ENCODE results near the gene ETV5.

Gene ETV5

DNA sequence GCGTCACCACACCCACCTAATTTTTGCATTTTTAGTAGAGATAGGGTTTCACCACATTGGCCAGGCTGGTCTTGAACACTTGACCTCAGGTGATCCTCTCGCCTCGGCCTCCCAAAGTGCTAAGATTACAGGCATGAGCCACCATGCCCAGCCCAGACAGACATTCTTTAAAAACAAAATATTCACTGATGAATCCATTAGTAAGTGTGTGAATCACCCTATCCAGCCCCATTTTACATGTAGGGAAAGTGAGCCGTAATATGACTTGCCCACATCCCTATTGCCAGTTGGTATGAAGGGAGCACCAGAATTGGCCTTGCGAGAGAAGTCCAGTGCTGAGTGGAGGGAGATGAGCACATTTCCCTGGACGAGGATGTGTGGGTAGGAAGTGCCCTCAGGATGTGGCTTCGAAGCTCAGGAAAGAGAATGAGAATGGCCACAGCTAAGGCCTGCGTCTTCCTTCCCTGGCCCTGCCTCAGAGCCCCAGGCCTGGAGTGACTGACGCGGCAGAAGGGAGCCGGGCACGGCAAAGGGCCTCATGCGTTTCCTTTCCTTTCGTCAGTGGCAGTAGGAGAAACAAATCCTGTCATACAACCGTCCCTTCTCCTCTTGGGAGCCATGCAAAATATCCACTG lies 28.3 kb upstream of the ETV5 start:
- DNase-seq (ENCODE audit: low read depth): no peak
- no peak for TF ChIP-seq CTCF (IDR thresholded peaks at IDR 0.05; ENCODE audit: control insufficient read depth, insufficient read depth, low read depth, low read length, missing control alignments)
- H3K4me3 ChIP-seq (ENCODE audit: control insufficient read depth, low read depth, low read length): no peak overlapping the region

DNA sequence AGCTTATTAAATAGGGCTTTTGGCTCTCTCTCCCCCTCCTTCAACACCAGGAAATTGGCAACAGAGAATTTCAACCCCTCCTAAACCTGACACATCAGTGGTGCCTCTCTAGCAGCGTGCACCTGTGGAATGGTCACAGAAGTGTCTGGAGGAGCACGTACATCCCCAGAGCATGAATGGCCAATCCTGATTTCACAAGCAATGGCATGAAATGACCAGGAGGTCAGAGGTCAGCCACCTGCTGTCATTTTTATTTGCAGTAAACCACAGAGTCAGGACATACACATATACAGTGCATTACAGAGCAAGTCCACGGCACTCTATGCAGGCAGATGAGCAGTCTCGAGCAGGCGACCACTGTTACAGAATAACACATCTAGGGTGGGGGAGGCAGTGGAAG lies 25.1 kb upstream of the ETV5 start:
- no peak for DNase-seq (ENCODE audit: low read depth)
- H3K4me3 ChIP-seq (ENCODE audit: control insufficient read depth, low read depth, low read length): no peak overlapping the region

GRCh38 chr3:186132487-186132886 lies 23.6 kb upstream of the ETV5 start:
- TF ChIP-seq CTCF (IDR thresholded peaks at IDR 0.05; ENCODE audit: control insufficient read depth, insufficient read depth, low read depth, low read length, missing control alignments): no peak
- no peak overlapping the region for H3K4me3 ChIP-seq (ENCODE audit: control insufficient read depth, low read depth, low read length)
- DNase-seq (ENCODE audit: low read depth): no peak

More for the DNA sequence above, 25.1 kb upstream of the ETV5 start:
- no peak for TF ChIP-seq CTCF (IDR thresholded peaks at IDR 0.05; ENCODE audit: control insufficient read depth, insufficient read depth, low read depth, low read length, missing control alignments)

GRCh38 chr3:186129206-186129605 lies 20.3 kb upstream of the ETV5 start:
- no peak for TF ChIP-seq CTCF (IDR thresholded peaks at IDR 0.05; ENCODE audit: control insufficient read depth, insufficient read depth, low read depth, low read length, missing control alignments)
- no peak for DNase-seq (ENCODE audit: low read depth)

DNA sequence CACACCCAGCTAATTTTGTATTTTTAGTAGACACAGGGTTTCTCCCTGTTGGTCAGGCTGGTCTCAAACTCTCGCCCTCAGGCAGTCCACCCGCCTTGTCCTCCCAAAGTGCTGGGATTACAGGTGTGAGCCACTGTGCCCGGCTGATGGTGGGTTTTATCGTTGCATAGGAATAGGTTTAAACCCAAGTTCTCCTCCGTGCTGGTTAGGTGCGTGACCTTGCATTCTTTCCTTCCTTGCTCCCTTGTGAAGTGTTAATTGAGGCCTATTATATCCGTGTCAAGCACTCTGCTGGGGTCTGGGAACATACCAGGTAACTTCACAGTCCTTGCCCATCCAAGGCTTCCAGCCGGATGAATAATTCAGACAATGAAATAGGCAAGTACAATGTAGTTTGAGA lies 19.3 kb upstream of the ETV5 start:
- TF ChIP-seq CTCF (IDR thresholded peaks at IDR 0.05; ENCODE audit: control insufficient read depth, insufficient read depth, low read depth, low read length, missing control alignments): no peak
- no peak for DNase-seq (ENCODE audit: low read depth)
- no peak overlapping the region for H3K4me3 ChIP-seq (ENCODE audit: control insufficient read depth, low read depth, low read length)

More at GRCh38 chr3:186129206-186129605, 20.3 kb upstream of the ETV5 start:
- H3K4me3 ChIP-seq (ENCODE audit: control insufficient read depth, low read depth, low read length): no peak overlapping the region

- DNase-seq (ENCODE audit: low read depth): no peak
- TF ChIP-seq CTCF (IDR thresholded peaks at IDR 0.05; ENCODE audit: control insufficient read depth, insufficient read depth, low read depth, low read length, missing control alignments): no peak
Observed at GRCh38 chr3:186127463-186127862, 18.6 kb upstream of the ETV5 start.

More at GRCh38 chr3:186127463-186127862, 18.6 kb upstream of the ETV5 start:
- H3K4me3 ChIP-seq (ENCODE audit: control insufficient read depth, low read depth, low read length): no peak overlapping the region

Measured in AG09309 (cell line).